ENCODE data around the gene CWC27.

The CWC27 gene

GRCh38 chr5:65014769-65015168 lies 246.0 kb downstream of the CWC27 start:
- no peaks in the 10 kb centered on the region for H3K36me3 ChIP-seq (ENCODE audit: control insufficient read depth in 1 of 2, insufficient read depth in 2 of 2, low read depth in 1 of 2, low read length in 2 of 2)
- no peak overlapping the region for H3K4me2 ChIP-seq (ENCODE audit: low read length, poor library complexity, severe bottlenecking)
- no peak overlapping the region for H2BK120ac ChIP-seq (ENCODE audit: low read depth, low read length)
- H3K4ac ChIP-seq (ENCODE audit: low read depth in 1 of 2, low read length in 2 of 2), result no peak overlapping the region
- no peak overlapping the region for H2BK15ac ChIP-seq (ENCODE audit: low read depth, poor library complexity, severe bottlenecking)
- H3K4me1 ChIP-seq (ENCODE audit: control insufficient read depth, insufficient read depth, low read depth, low read length), result peaks cover 2% of the 10 kb centered on the region
- WGBS, result 100% methylated on average over 1 of the region's 2 CpGs
- no peak overlapping the region for H2BK5ac ChIP-seq (ENCODE audit: low read depth, low read length, poor library complexity, severe bottlenecking)
- H3K14ac ChIP-seq (ENCODE audit: low read length in 2 of 2), result no peak overlapping the region
- H2AFZ ChIP-seq (ENCODE audit: low read depth, low read length), result no peak overlapping the region
- no peaks in the 10 kb centered on the region for H3K79me1 ChIP-seq (replicated peaks; ENCODE audit: low read length, poor library complexity, severe bottlenecking)
- H4K91ac ChIP-seq (ENCODE audit: low read length), result no peak overlapping the region
- no peak for DNase-seq
- no peak overlapping the region for H3K27ac ChIP-seq (ENCODE audit: low read length, poor library complexity, severe bottlenecking)
- peak overlapping the region in 1 of 2 experiments; percentile 8 for H3K4me3 ChIP-seq (ENCODE audit: insufficient read depth in 1 of 2, low read depth in 1 of 2, low read length in 2 of 2)
- H3K23ac ChIP-seq (ENCODE audit: low read length in 2 of 2), result no peak overlapping the region
- no peak overlapping the region for H2BK12ac ChIP-seq (ENCODE audit: low read length in 2 of 2)
- H3K18ac ChIP-seq (ENCODE audit: low read depth in 1 of 2, low read length in 2 of 2), result no peak overlapping the region
- H3K27me3 ChIP-seq (ENCODE audit: control insufficient read depth in 1 of 2, insufficient read depth in 1 of 2, low read length in 2 of 2), result no peaks in the 10 kb centered on the region
- H3K9me3 ChIP-seq (ENCODE audit: control insufficient read depth, low read length), result no peaks in the 10 kb centered on the region
- no peak overlapping the region for H2AK5ac ChIP-seq (ENCODE audit: low read length, severe bottlenecking)
- no peak overlapping the region for H4K8ac ChIP-seq (ENCODE audit: low read length)
- H3K9ac ChIP-seq (ENCODE audit: low read length), result peak overlapping the region; percentile 79

GRCh38 chr5:65015767-65016166 lies 247.0 kb downstream of the CWC27 start:
- Histone ChIP-seq H3K27me3 (ENCODE audit: control insufficient read depth in 1 of 2, insufficient read depth in 1 of 2, low read length in 2 of 2) (no peaks in the 10 kb centered on the region), H2BK120ac (ENCODE audit: low read depth, low read length) (no peak overlapping the region), H4K8ac (ENCODE audit: low read length) (no peak overlapping the region), H3K4me1 (ENCODE audit: control insufficient read depth, insufficient read depth, low read depth, low read length) (peaks cover 2% of the 10 kb centered on the region), H3K9ac (ENCODE audit: low read length) (peak overlapping the region; percentile 79), H3K4me3 (ENCODE audit: insufficient read depth in 1 of 2, low read depth in 1 of 2, low read length in 2 of 2) (peak overlapping the region in 1 of 2 experiments; percentile 4), H3K4ac (ENCODE audit: low read depth in 1 of 2, low read length in 2 of 2) (no peak overlapping the region), H3K23ac (ENCODE audit: low read length in 2 of 2) (no peak overlapping the region), H3K14ac (ENCODE audit: low read length in 2 of 2) (no peak overlapping the region), H2BK12ac (ENCODE audit: low read length in 2 of 2) (no peak overlapping the region), H2BK5ac (ENCODE audit: low read depth, low read length, poor library complexity, severe bottlenecking) (no peak overlapping the region), H3K27ac (ENCODE audit: low read length, poor library complexity, severe bottlenecking) (no peak overlapping the region), H2BK15ac (ENCODE audit: low read depth, poor library complexity, severe bottlenecking) (no peak overlapping the region), H3K9me3 (ENCODE audit: control insufficient read depth, low read length) (no peaks in the 10 kb centered on the region), H2AFZ (ENCODE audit: low read depth, low read length) (no peak overlapping the region), H4K91ac (ENCODE audit: low read length) (no peak overlapping the region), H3K79me1 (replicated peaks; ENCODE audit: low read length, poor library complexity, severe bottlenecking) (no peaks in the 10 kb centered on the region), H2AK5ac (ENCODE audit: low read length, severe bottlenecking) (no peak overlapping the region), H3K18ac (ENCODE audit: low read depth in 1 of 2, low read length in 2 of 2) (no peak overlapping the region), H3K36me3 (ENCODE audit: control insufficient read depth in 1 of 2, insufficient read depth in 2 of 2, low read depth in 1 of 2, low read length in 2 of 2) (no peaks in the 10 kb centered on the region), H3K4me2 (ENCODE audit: low read length, poor library complexity, severe bottlenecking) (no peak overlapping the region)
- DNase-seq, result no peak
- 85% methylated on average over 2 of the region's 3 CpGs for WGBS

- no peak overlapping the region for H3K23ac ChIP-seq (ENCODE audit: low read length in 2 of 2)
- H3K4me3 ChIP-seq (ENCODE audit: insufficient read depth in 1 of 2, low read depth in 1 of 2, low read length in 2 of 2), result peak overlapping the region in 1 of 2 experiments; percentile 3
- H2BK5ac ChIP-seq (ENCODE audit: low read depth, low read length, poor library complexity, severe bottlenecking), result no peak overlapping the region
- peak; percentile 33 for DNase-seq
- no peak overlapping the region for H3K14ac ChIP-seq (ENCODE audit: low read length in 2 of 2)
- H3K4me2 ChIP-seq (ENCODE audit: low read length, poor library complexity, severe bottlenecking), result no peak overlapping the region
- no peak overlapping the region for H3K4ac ChIP-seq (ENCODE audit: low read depth in 1 of 2, low read length in 2 of 2)
- no peaks in the 10 kb centered on the region for H3K36me3 ChIP-seq (ENCODE audit: control insufficient read depth in 1 of 2, insufficient read depth in 2 of 2, low read depth in 1 of 2, low read length in 2 of 2)
- no peak overlapping the region for H4K91ac ChIP-seq (ENCODE audit: low read length)
- H2AK5ac ChIP-seq (ENCODE audit: low read length, severe bottlenecking), result no peak overlapping the region
- H3K18ac ChIP-seq (ENCODE audit: low read depth in 1 of 2, low read length in 2 of 2), result no peak overlapping the region
- H2BK15ac ChIP-seq (ENCODE audit: low read depth, poor library complexity, severe bottlenecking), result no peak overlapping the region
- H4K8ac ChIP-seq (ENCODE audit: low read length), result no peak overlapping the region
- H2BK120ac ChIP-seq (ENCODE audit: low read depth, low read length), result no peak overlapping the region
- no peaks in the 10 kb centered on the region for H3K79me1 ChIP-seq (replicated peaks; ENCODE audit: low read length, poor library complexity, severe bottlenecking)
- H3K9ac ChIP-seq (ENCODE audit: low read length), result peak overlapping the region; percentile 50
- no peak overlapping the region for H3K27ac ChIP-seq (ENCODE audit: low read length, poor library complexity, severe bottlenecking)
- no peaks in the 10 kb centered on the region for H3K9me3 ChIP-seq (ENCODE audit: control insufficient read depth, low read length)
- no peak overlapping the region for H2AFZ ChIP-seq (ENCODE audit: low read depth, low read length)
- peaks cover 2% of the 10 kb centered on the region for H3K4me1 ChIP-seq (ENCODE audit: control insufficient read depth, insufficient read depth, low read depth, low read length)
- no peak overlapping the region for H2BK12ac ChIP-seq (ENCODE audit: low read length in 2 of 2)
- H3K27me3 ChIP-seq (ENCODE audit: control insufficient read depth in 1 of 2, insufficient read depth in 1 of 2, low read length in 2 of 2), result no peaks in the 10 kb centered on the region
Observed at GRCh38 chr5:65017636-65018035, 248.9 kb downstream of the CWC27 start.

GRCh38 chr5:65018763-65019162 lies 250.0 kb downstream of the CWC27 start:
- H2BK5ac ChIP-seq (ENCODE audit: low read depth, low read length, poor library complexity, severe bottlenecking), result no peak overlapping the region
- H2BK120ac ChIP-seq (ENCODE audit: low read depth, low read length), result no peak overlapping the region
- H2BK15ac ChIP-seq (ENCODE audit: low read depth, poor library complexity, severe bottlenecking), result no peak overlapping the region
- H3K14ac ChIP-seq (ENCODE audit: low read length in 2 of 2), result no peak overlapping the region
- no peak overlapping the region for H2BK12ac ChIP-seq (ENCODE audit: low read length in 2 of 2)
- no peak overlapping the region for H3K27ac ChIP-seq (ENCODE audit: low read length, poor library complexity, severe bottlenecking)
- no peak overlapping the region for H3K4me2 ChIP-seq (ENCODE audit: low read length, poor library complexity, severe bottlenecking)
- no peak overlapping the region for H3K4me3 ChIP-seq (ENCODE audit: insufficient read depth in 1 of 2, low read depth in 1 of 2, low read length in 2 of 2)
- H3K23ac ChIP-seq (ENCODE audit: low read length in 2 of 2), result no peak overlapping the region
- H3K4me1 ChIP-seq (ENCODE audit: control insufficient read depth, insufficient read depth, low read depth, low read length), result peaks cover 2% of the 10 kb centered on the region
- H2AK5ac ChIP-seq (ENCODE audit: low read length, severe bottlenecking), result no peak overlapping the region
- WGBS, result 100% methylated on average over 1 of the region's 2 CpGs
- no peaks in the 10 kb centered on the region for H3K79me1 ChIP-seq (replicated peaks; ENCODE audit: low read length, poor library complexity, severe bottlenecking)
- no peak overlapping the region for H3K18ac ChIP-seq (ENCODE audit: low read depth in 1 of 2, low read length in 2 of 2)
- H3K36me3 ChIP-seq (ENCODE audit: control insufficient read depth in 1 of 2, insufficient read depth in 2 of 2, low read depth in 1 of 2, low read length in 2 of 2), result no peaks in the 10 kb centered on the region
- DNase-seq, result no peak
- H4K91ac ChIP-seq (ENCODE audit: low read length), result no peak overlapping the region
- no peak overlapping the region for H3K9ac ChIP-seq (ENCODE audit: low read length)
- H3K9me3 ChIP-seq (ENCODE audit: control insufficient read depth, low read length), result no peaks in the 10 kb centered on the region
- H2AFZ ChIP-seq (ENCODE audit: low read depth, low read length), result no peak overlapping the region
- no peak overlapping the region for H3K4ac ChIP-seq (ENCODE audit: low read depth in 1 of 2, low read length in 2 of 2)
- H3K27me3 ChIP-seq (ENCODE audit: control insufficient read depth in 1 of 2, insufficient read depth in 1 of 2, low read length in 2 of 2), result no peaks in the 10 kb centered on the region
- no peak overlapping the region for H4K8ac ChIP-seq (ENCODE audit: low read length)

All from mesenchymal stem cell (in vitro differentiated cells and primary cell).